Neuronal stem cell (in vitro differentiated cells): ENCODE data around the gene FRMD4B.

Experiments used
- DNase-seq: peaks from one replicate; pipeline ENCODE4 v3.0.0-alpha.2; 2013; ENCODE audit warnings: low spot score
- H2AFZ ChIP-seq: one replicate; pipeline ENCODE4 v1.6.1; 2013; ENCODE audit warnings: mild to moderate bottlenecking, low read length, inconsistent platforms
- H2AK5ac ChIP-seq: 2 replicates; pipeline ENCODE4 v1.6.1; 2013; ENCODE audit warnings: low read depth, mild to moderate bottlenecking, inconsistent platforms, low read length, moderate library complexity, mixed read lengths
- H2BK120ac ChIP-seq: 2 replicates; pipeline ENCODE4 v1.6.1; 2013; ENCODE audit warnings: low read depth, mild to moderate bottlenecking, inconsistent platforms, low read length, moderate library complexity, mixed read lengths
- H2BK12ac ChIP-seq: one replicate; pipeline ENCODE4 v1.6.1; 2013; ENCODE audit warnings: low read length, inconsistent platforms
- H2BK15ac ChIP-seq: 2 replicates; pipeline ENCODE4 v1.6.1; 2013; ENCODE audit warnings: mild to moderate bottlenecking, low read length, inconsistent platforms, mixed read lengths
- H2BK5ac ChIP-seq: one replicate; pipeline ENCODE4 v1.6.1; 2013; ENCODE audit warnings: inconsistent platforms, mild to moderate bottlenecking, low read length, moderate library complexity
- H3K14ac ChIP-seq: one replicate; pipeline ENCODE4 v1.6.1; 2013; ENCODE audit warnings: low read length, inconsistent platforms
- H3K18ac ChIP-seq: 2 replicates; pipeline ENCODE4 v1.6.1; 2013; ENCODE audit warnings: low read length, inconsistent platforms
- H3K23ac ChIP-seq: 2 replicates; pipeline ENCODE4 v1.6.1; 2013; ENCODE audit warnings: low read depth, mild to moderate bottlenecking, mixed read lengths, low read length, inconsistent platforms; ENCODE audit not compliant: poor library complexity
- H3K27ac ChIP-seq: replicated peaks from 3 replicates; pipeline ENCODE4 v1.5.1; 2013; ENCODE audit warnings: low read length, inconsistent platforms
- H3K27me3 ChIP-seq, 3 experiments: 2 replicates each; pipeline ENCODE4 v1.6.1; 2013; ENCODE audit warnings: low read length in 3 of 3, mild to moderate bottlenecking in 2 of 3, inconsistent platforms in 1 of 3, low read depth in 1 of 3, mixed read lengths in 1 of 3, moderate library complexity in 1 of 3; ENCODE audit not compliant: control insufficient read depth in 3 of 3, insufficient read depth in 3 of 3
- H3K36me3 ChIP-seq, 2 donors: replicated peaks in 1 of 2; 2 replicates each; pipeline ENCODE4 v1.6.1; 2013; ENCODE audit warnings: low read length in 2 of 2; ENCODE audit not compliant: control insufficient read depth in 2 of 2, insufficient read depth in 2 of 2
- H3K4ac ChIP-seq: 2 replicates; pipeline ENCODE4 v1.6.1; 2013; ENCODE audit warnings: inconsistent platforms, mild to moderate bottlenecking, low read length, moderate library complexity
- H3K4me1 ChIP-seq, 2 donors: 1 replicate in 1 of 2; 2 replicates in 1 of 2; pipeline ENCODE4 v1.6.1; 2013; ENCODE audit warnings: low read length in 2 of 2, low read depth in 1 of 2; ENCODE audit not compliant: control insufficient read depth in 2 of 2, insufficient read depth in 1 of 2
- H3K4me2 ChIP-seq: one replicate; pipeline ENCODE4 v1.6.1; 2013; ENCODE audit warnings: mild to moderate bottlenecking, low read length, inconsistent platforms; ENCODE audit not compliant: insufficient read depth, poor library complexity, severe bottlenecking
- H3K4me3 ChIP-seq, 2 donors: 2 replicates each; pipeline ENCODE4 v1.5.1; 2013; ENCODE audit warnings: low read length in 2 of 2, mild to moderate bottlenecking in 2 of 2, inconsistent platforms in 1 of 2, moderate library complexity in 1 of 2
- H3K79me1 ChIP-seq: one replicate; pipeline ENCODE4 v1.6.1; 2013; ENCODE audit warnings: low read depth, mild to moderate bottlenecking, inconsistent platforms, low read length, moderate library complexity
- H3K9ac ChIP-seq: one replicate; pipeline ENCODE4 v1.6.1; 2013; ENCODE audit warnings: mild to moderate bottlenecking, low read depth, low read length, inconsistent platforms; ENCODE audit not compliant: poor library complexity
- H3K9me3 ChIP-seq, 2 donors: replicated peaks in 1 of 2; 2 replicates each; pipeline versions ENCODE3 to v1.6.1; 2013; ENCODE audit warnings: low read length in 2 of 2, mild to moderate bottlenecking in 2 of 2, inconsistent platforms in 1 of 2, low read depth in 1 of 2, mixed read lengths in 1 of 2, moderate library complexity in 1 of 2; ENCODE audit not compliant: control insufficient read depth in 2 of 2, insufficient read depth in 1 of 2
- H4K8ac ChIP-seq: one replicate; pipeline ENCODE4 v1.6.1; 2013; ENCODE audit warnings: low read depth, mild to moderate bottlenecking, inconsistent platforms, low read length, moderate library complexity
- H4K91ac ChIP-seq: one replicate; pipeline ENCODE4 v1.6.1; 2013; ENCODE audit warnings: low read length, low read depth, mild to moderate bottlenecking, inconsistent platforms; ENCODE audit not compliant: poor library complexity
- WGBS, 2 donors: extraction: QIAGEN DNeasy Blood & Tissue Kit; methylation state at CpG; one replicate each; pipeline ENCODE4 v1.1.7; 2013; ENCODE audit warnings: missing lambda C conversion rate in 2 of 2, mixed read lengths in 1 of 2; ENCODE audit not compliant: insufficient read length in 2 of 2, insufficient replicate concordance in 1 of 2; ENCODE audit errors: extremely low coverage in 2 of 2; 5-methylcytosine and 5-hydroxymethylcytosine counted together

Gene FRMD4B

GRCh38 chr3:69330891-69331400, 54.9 kb downstream of the FRMD4B start:
- Histone ChIP-seq H3K79me1 (no peaks in the 10 kb centered on the region), H3K27me3 (no peaks in the 10 kb centered on the region), H3K9me3 (no peaks in the 10 kb centered on the region), H3K27ac (no peak overlapping the region), H2BK12ac (no peak overlapping the region), H2BK15ac (no peak overlapping the region), H3K18ac (no peak overlapping the region), H3K4me3 (no peak overlapping the region), H2AFZ (no peak overlapping the region), H3K4ac (no peak overlapping the region), H4K8ac (no peak overlapping the region), H3K23ac (no peak overlapping the region), H3K9ac (no peak overlapping the region), H2AK5ac (no peak overlapping the region), H3K4me1 (no peaks in the 10 kb centered on the region), H4K91ac (no peak overlapping the region), H3K4me2 (no peak overlapping the region), H2BK120ac (no peak overlapping the region), H3K36me3 (no peaks in the 10 kb centered on the region), H2BK5ac (no peak overlapping the region), H3K14ac (no peak overlapping the region)
- DNase-seq: no peak
- no CpG with 5 or more reads among the region's 10 CpGs for WGBS, 2 donors

GRCh38 chr3:69329892-69330291, 56.0 kb downstream of the FRMD4B start:
- no peak overlapping the region for H3K18ac ChIP-seq
- H3K9me3 ChIP-seq: no peaks in the 10 kb centered on the region
- H3K4me2 ChIP-seq: no peak overlapping the region
- no peak overlapping the region for H2AFZ ChIP-seq
- H4K91ac ChIP-seq: no peak overlapping the region
- H2AK5ac ChIP-seq: no peak overlapping the region
- no peaks in the 10 kb centered on the region for H3K36me3 ChIP-seq
- H2BK15ac ChIP-seq: no peak overlapping the region
- no peak overlapping the region for H3K23ac ChIP-seq
- no peak overlapping the region for H2BK12ac ChIP-seq
- no peak for DNase-seq
- H3K9ac ChIP-seq: no peak overlapping the region
- no CpG with 5 or more reads among the region's 1 CpG for WGBS, 2 donors
- H3K4me3 ChIP-seq: no peak overlapping the region
- no peak overlapping the region for H3K14ac ChIP-seq
- no peak overlapping the region for H2BK5ac ChIP-seq
- no peaks in the 10 kb centered on the region for H3K4me1 ChIP-seq
- H3K27ac ChIP-seq: no peak overlapping the region
- no peak overlapping the region for H2BK120ac ChIP-seq
- no peaks in the 10 kb centered on the region for H3K27me3 ChIP-seq
- no peak overlapping the region for H3K4ac ChIP-seq
- no peaks in the 10 kb centered on the region for H3K79me1 ChIP-seq
- no peak overlapping the region for H4K8ac ChIP-seq

- Histone ChIP-seq H2BK12ac (no peak overlapping the region), H2BK5ac (no peak overlapping the region), H3K79me1 (no peaks in the 10 kb centered on the region), H4K8ac (no peak overlapping the region), H3K14ac (no peak overlapping the region), H2AK5ac (no peak overlapping the region), H3K4ac (no peak overlapping the region), H2AFZ (no peak overlapping the region), H4K91ac (no peak overlapping the region), H3K36me3 (no peaks in the 10 kb centered on the region), H3K27me3 (no peaks in the 10 kb centered on the region), H2BK15ac (no peak overlapping the region), H3K4me2 (no peak overlapping the region), H3K23ac (no peak overlapping the region), H3K9me3 (no peaks in the 10 kb centered on the region), H3K27ac (no peak overlapping the region), H3K4me1 (no peaks in the 10 kb centered on the region), H3K18ac (no peak overlapping the region), H3K9ac (no peak overlapping the region), H3K4me3 (no peak overlapping the region), H2BK120ac (no peak overlapping the region)
- DNase-seq: no peak
- WGBS, 2 donors: no CpG with 5 or more reads among the region's 3 CpGs
Observed at GRCh38 chr3:69328963-69329302, 57.0 kb downstream of the FRMD4B start.

GRCh38 chr3:69328103-69328962, 57.6 kb downstream of the FRMD4B start:
- Histone ChIP-seq H2AFZ (no peak overlapping the region), H2BK15ac (no peak overlapping the region), H3K27me3 (no peaks in the 10 kb centered on the region), H4K8ac (no peak overlapping the region), H4K91ac (no peak overlapping the region), H3K9me3 (no peaks in the 10 kb centered on the region), H3K4ac (no peak overlapping the region), H3K79me1 (no peaks in the 10 kb centered on the region), H3K4me3 (no peak overlapping the region), H3K36me3 (no peaks in the 10 kb centered on the region), H3K27ac (no peak overlapping the region), H2BK5ac (no peak overlapping the region), H3K23ac (no peak overlapping the region), H3K9ac (no peak overlapping the region), H2AK5ac (no peak overlapping the region), H3K4me2 (no peak overlapping the region), H3K18ac (no peak overlapping the region), H3K4me1 (no peaks in the 10 kb centered on the region), H2BK12ac (no peak overlapping the region), H3K14ac (no peak overlapping the region), H2BK120ac (no peak overlapping the region)
- DNase-seq: no peak
- WGBS, 2 donors: no CpG with 5 or more reads among the region's 4 CpGs
